ENCODE data around the gene FARSB. TPM values are rescaled to one million over a fixed set of nuclear protein-coding genes. Genes with fewer than 3 reads are reported as not detected.

Gene FARSB
- total and polyA plus RNA-seq, 2 experiments from 2014 or later: 16.8 to 40.3 TPM

GRCh38 chr2:222522082-222522481, 133.8 kb downstream of the FARSB start:
- Histone ChIP-seq H3K27me3 (replicated peaks; ENCODE audit: insufficient read depth) (no peaks in the 10 kb centered on the region; the same call in 1 of the 2 replicates), H3K4me1 (ENCODE audit: insufficient read depth) (peaks cover 7% of the 10 kb centered on the region), H3K79me2 (ENCODE audit: insufficient read depth) (no peaks in the 10 kb centered on the region), H3K9ac (no peak overlapping the region), H3F3A (ENCODE audit: insufficient read depth) (peaks cover 15% of the 10 kb centered on the region), H3K4me2 (ENCODE audit: unreplicated experiment) (no peak overlapping the region), H3K4me3 (no peak overlapping the region), H4K20me1 (ENCODE audit: insufficient read depth) (no peaks in the 10 kb centered on the region), H3K36me3 (ENCODE audit: low read depth) (no peaks in the 10 kb centered on the region), H2AFZ (no peak overlapping the region), H3K27ac (no peak overlapping the region), H3K9me2 (ENCODE audit: insufficient read depth) (no peaks in the 10 kb centered on the region), H3K9me3 (ENCODE audit: low read depth) (no peaks in the 10 kb centered on the region)
- TF ChIP-seq EZH2 (IDR thresholded peaks at IDR 0.05; ENCODE audit: insufficient read depth, poor library complexity, severe bottlenecking) (no peak), EZH2phosphoT487 (IDR thresholded peaks at IDR 0.05; ENCODE audit: insufficient read depth, low read depth) (no peak)
- WGBS, 2 experiments (ENCODE audit: low coverage in 1 of 2, low lambda C conversion rate in 2 of 2, missing lambda C conversion rate in 2 of 2): 5 to 12% methylated on average over 1 of the region's 1 CpG
- DNase-seq: no peak
- in situ Hi-C loops (cut with MboI): no loop called here

- Histone ChIP-seq H3K4me2 (ENCODE audit: unreplicated experiment) (no peak overlapping the region), H3K27ac (no peak overlapping the region), H4K20me1 (ENCODE audit: insufficient read depth) (no peaks in the 10 kb centered on the region), H3K9me2 (ENCODE audit: insufficient read depth) (no peaks in the 10 kb centered on the region), H3K4me3 (no peak overlapping the region), H3K36me3 (ENCODE audit: low read depth) (no peaks in the 10 kb centered on the region), H3K9ac (no peak overlapping the region), H3K79me2 (ENCODE audit: insufficient read depth) (no peaks in the 10 kb centered on the region), H3K4me1 (ENCODE audit: insufficient read depth) (peaks cover 7% of the 10 kb centered on the region), H3K9me3 (ENCODE audit: low read depth) (no peaks in the 10 kb centered on the region), H2AFZ (no peak overlapping the region), H3K27me3 (replicated peaks; ENCODE audit: insufficient read depth) (no peaks in the 10 kb centered on the region; the same call in 1 of the 2 replicates), H3F3A (ENCODE audit: insufficient read depth) (peaks cover 15% of the 10 kb centered on the region)
- in situ Hi-C loops (cut with MboI): no loop called here
- no peak for DNase-seq
- WGBS, 2 experiments (ENCODE audit: low coverage in 1 of 2, low lambda C conversion rate in 2 of 2, missing lambda C conversion rate in 2 of 2): 26 to 28% methylated on average over 3 of the region's 3 CpGs
- no peak for TF ChIP-seq EZH2phosphoT487 (IDR thresholded peaks at IDR 0.05; ENCODE audit: insufficient read depth, low read depth)
- no peak for TF ChIP-seq EZH2 (IDR thresholded peaks at IDR 0.05; ENCODE audit: insufficient read depth, poor library complexity, severe bottlenecking)
Measured at GRCh38 chr2:222521099-222521498, 134.8 kb downstream of the FARSB start.

Other genes with a start within 250 kb of the FARSB start
- not detected in 2 replicates for gene SGPP2, start 231.5 kb downstream of the FARSB start, total RNA-seq (2014; rRNA removed; shearing (Covaris generic))
- gene SGPP2, start 231.5 kb downstream of the FARSB start, polyA plus RNA-seq (2016; fragmentation: Nextera tagmentation; extraction: Ambion mirVana): not detected in 2 replicates
- not detected in 2 replicates for gene MOGAT1, start 15.6 kb upstream of the FARSB start, total RNA-seq (2014; rRNA removed; shearing (Covaris generic))
- gene MOGAT1, start 15.6 kb upstream of the FARSB start, polyA plus RNA-seq (2016; fragmentation: Nextera tagmentation; extraction: Ambion mirVana): not detected in 2 replicates
- gene ACSL3, start 204.9 kb upstream of the FARSB start, total RNA-seq (2014; rRNA removed; shearing (Covaris generic)): 61.5 and 66.5 TPM in 2 replicates
- gene ACSL3, start 204.9 kb upstream of the FARSB start, polyA plus RNA-seq (2016; fragmentation: Nextera tagmentation; extraction: Ambion mirVana): 47.1 and 48.6 TPM in 2 replicates